K562 (cell line): ENCODE measurements around the gene FAM174C. TPM values are rescaled to one million over a fixed set of nuclear protein-coding genes. Genes with fewer than 3 reads are reported as not detected.

Source experiments
- ATF6 ChIP-seq: sonication (generic); formaldehyde crosslinking; IDR thresholded peaks from 2 replicates; pipeline ENCODE4 v1.4.0; 2020; ENCODE audit warnings: mild to moderate bottlenecking, missing genetic modification reagents
- BCLAF1 ChIP-seq, 2 experiments: fragments of 450-650 bp in 1 of 2; IDR thresholded peaks; 2 replicates each; pipeline ENCODE4 v1.6.1; 2011 to 2017; ENCODE audit warnings: low read depth in 2 of 2, antibody characterized with exemption in 1 of 2, borderline replicate concordance in 1 of 2, low read length in 1 of 2, mild to moderate bottlenecking in 1 of 2, mixed read lengths in 1 of 2; ENCODE audit not compliant: control insufficient read depth in 1 of 2
- CCNT2 ChIP-seq: IDR thresholded peaks from 2 replicates; pipeline ENCODE4 v1.6.1; 2011; ENCODE audit warnings: borderline replicate concordance, low read depth, mild to moderate bottlenecking, moderate library complexity, mixed read lengths, low read length; ENCODE audit not compliant: insufficient read length; ENCODE audit errors: extremely low read depth
- FOS ChIP-seq: IDR thresholded peaks from 3 replicates; pipeline ENCODE4 v1.6.1; 2011; ENCODE audit not compliant: insufficient read length; ENCODE audit errors: extremely low read depth
- FOXJ2 ChIP-seq: fragments of 200-800 bp; sonication (Bioruptor generic); IDR thresholded peaks from 2 replicates; pipeline ENCODE4 v1.6.1; 2016; ENCODE audit warnings: missing genetic modification characterization, missing compliant biosample characterization
- HIVEP1 ChIP-seq: fragments of 250-450 bp; sonication (Bioruptor Pico); IDR thresholded peaks from 2 replicates; pipeline ENCODE4 v1.4.0; 2020; ENCODE audit warnings: mild to moderate bottlenecking
- HNRNPK ChIP-seq: fragments of 200-400 bp; formaldehyde crosslinking; IDR thresholded peaks from one replicate; pipeline ENCODE4 v1.6.1; 2018; ENCODE audit warnings: mild to moderate bottlenecking, low read depth, low read length; ENCODE audit not compliant: poor library complexity, severe bottlenecking
- LARP7 ChIP-seq: fragments of 450-650 bp; IDR thresholded peaks from 2 replicates; pipeline ENCODE4 v1.6.1; 2016
- MAFK ChIP-seq: IDR thresholded peaks from 2 replicates; pipeline ENCODE4 v1.6.1; 2011; ENCODE audit warnings: low read length, improper control_type of control experiment
- PML ChIP-seq: IDR thresholded peaks from 2 replicates; pipeline ENCODE4 v1.6.1; 2012; ENCODE audit warnings: low read length, inconsistent platforms
- RFX7 ChIP-seq: fragments of 250-450 bp; sonication (Bioruptor Pico); IDR thresholded peaks from 2 replicates; pipeline ENCODE4 v1.5.1; 2021; ENCODE audit warnings: mild to moderate bottlenecking
- STAT5A ChIP-seq: IDR thresholded peaks from 2 replicates; pipeline ENCODE4 v1.6.1; 2012; ENCODE audit warnings: low read length, inconsistent platforms, borderline replicate concordance
- ZBTB34 ChIP-seq: fragments of 250-450 bp; sonication (Bioruptor Pico); IDR thresholded peaks from 2 replicates; pipeline ENCODE4 v1.8.0; 2021; ENCODE audit warnings: mild to moderate bottlenecking, moderate library complexity
- ZBTB43 ChIP-seq: sonication (generic); formaldehyde crosslinking; IDR thresholded peaks from 2 replicates; pipeline ENCODE4 v1.8.0; 2023; ENCODE audit warnings: mild to moderate bottlenecking, missing genetic modification reagents
- ZNF140 ChIP-seq: fragments of 250-450 bp; sonication (Bioruptor Pico); IDR thresholded peaks from 2 replicates; pipeline ENCODE4 v1.8.0; 2021; ENCODE audit warnings: moderate library complexity, mild to moderate bottlenecking, inconsistent platforms
- ZNF274 ChIP-seq: IDR thresholded peaks from 2 replicates; pipeline ENCODE4 v1.6.1; 2011; ENCODE audit warnings: low read depth, mild to moderate bottlenecking, low read length, moderate library complexity, borderline replicate concordance
- ZNF347 ChIP-seq: fragments of 450-650 bp; formaldehyde crosslinking; IDR thresholded peaks from 2 replicates; pipeline ENCODE4 v1.4.0; 2020; ENCODE audit warnings: low read depth, mild to moderate bottlenecking, moderate library complexity
- ZNF655 ChIP-seq: fragments of 250-450 bp; sonication (Bioruptor Pico); IDR thresholded peaks from 2 replicates; pipeline ENCODE4 v1.5.0; 2021
- polyA plus RNA-seq, 8 experiments: library from polyadenylated mRNA; depleted of rRNA in 4 of 8; stranded (reverse) in 5 of 8; unstranded in 3 of 8; fragments of >200 nt; fragmentation: Nextera tagmentation in 2 of 8; fragmentation: Illumina TruSeq in 1 of 8; extraction: Ambion mirVana in 2 of 8; extraction: Trizol in 1 of 8; gene quantifications; 2 replicates each; pipeline versions ENCODE4 v1.2.1 to v1.2.3, GENCODE V29; 2011 to 2014; ENCODE audit warnings: inconsistent platforms in 1 of 8, missing spikeins in 1 of 8
- total RNA-seq, 7 experiments: library from RNA; depleted of rRNA in 6 of 7; stranded (reverse); fragments of >200 nt in 6 of 7; fragmentation: Illumina TruSeq in 2 of 7; extraction: Trizol in 2 of 7; gene quantifications; 2 replicates each; pipeline versions ENCODE4 v1.2.1 to v1.2.3, GENCODE V29; 2011 to 2021; ENCODE audit warnings: low replicate concordance in 1 of 7

FAM174C gene
- total and polyA plus RNA-seq, 9 of the 15 experiments (the other 6 are each of a cell fraction or from before 2014, with no cell fraction given) = 0.66 to 89.6 (median 20.3) TPM

- TF ChIP-seq ZNF655 (CRISPR knock-in tag) (no peak), ZNF274 (no peak), LARP7 (no peak), PML (0 out of 2 replicates have a peak, but pooled peaks have one; percentile 15), ZNF140 (CRISPR knock-in tag) (no peak), BCLAF1 (IDR thresholded peaks at IDR 0.05; ENCODE audit: borderline replicate concordance in 1 of 2, control insufficient read depth in 1 of 2, low read depth in 2 of 2, low read length in 1 of 2) (no peak), ATF6 (CRISPR knock-in tag) (no peak), FOXJ2 (tag) (0 out of 2 replicates have a peak, but pooled peaks have one; percentile 41), ZBTB43 (CRISPR knock-in tag) (0 out of 2 replicates have a peak, but pooled peaks have one; percentile 85), CCNT2 (peak; percentile 81), ZNF347 (CRISPR knock-in tag) (no peak), HNRNPK (peak; percentile 7), FOS (peak; percentile 93), STAT5A (no peak), MAFK (no peak), HIVEP1 (CRISPR knock-in tag) (no peak), ZBTB34 (no peak), RFX7 (CRISPR knock-in tag) (no peak)
Measured at GRCh38 chr19:1260749-1261537, 14.4 kb upstream of the FAM174C start (continued).
